ENCODE measurements around the gene LHX2.

Gene LHX2

DNA sequence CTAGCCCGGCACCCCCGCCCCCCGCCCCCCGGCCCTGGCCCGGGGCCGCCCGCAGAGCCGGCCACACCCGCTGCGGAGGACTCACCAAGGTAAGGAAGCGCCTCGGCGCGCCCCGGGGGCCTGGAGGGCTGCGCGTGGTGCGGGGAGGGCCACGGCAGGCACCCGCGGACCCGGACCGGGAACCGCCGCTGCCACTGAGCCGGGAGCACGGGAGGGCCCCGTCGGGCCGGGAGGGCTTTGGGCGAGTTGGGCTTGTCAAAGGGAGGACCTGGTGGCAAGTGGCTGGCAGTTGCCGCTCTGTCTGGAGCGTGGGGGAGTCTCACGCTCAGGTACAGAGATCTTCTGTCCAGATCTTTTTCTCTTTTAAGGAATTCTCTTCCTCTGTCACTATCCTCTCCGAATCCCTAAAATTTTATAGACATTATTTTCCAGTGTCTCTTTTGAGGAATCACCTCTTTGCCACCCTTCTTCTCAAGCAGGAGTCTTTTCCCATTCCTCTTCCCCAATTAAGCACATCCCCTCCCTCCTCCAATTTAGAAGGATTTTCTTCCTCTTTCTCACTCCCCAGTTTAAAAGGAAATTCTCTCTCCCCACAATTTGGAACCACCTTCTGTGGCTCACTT is 11.3 kb upstream of the LHX2 start:
- no peak for DNase-seq

DNA sequence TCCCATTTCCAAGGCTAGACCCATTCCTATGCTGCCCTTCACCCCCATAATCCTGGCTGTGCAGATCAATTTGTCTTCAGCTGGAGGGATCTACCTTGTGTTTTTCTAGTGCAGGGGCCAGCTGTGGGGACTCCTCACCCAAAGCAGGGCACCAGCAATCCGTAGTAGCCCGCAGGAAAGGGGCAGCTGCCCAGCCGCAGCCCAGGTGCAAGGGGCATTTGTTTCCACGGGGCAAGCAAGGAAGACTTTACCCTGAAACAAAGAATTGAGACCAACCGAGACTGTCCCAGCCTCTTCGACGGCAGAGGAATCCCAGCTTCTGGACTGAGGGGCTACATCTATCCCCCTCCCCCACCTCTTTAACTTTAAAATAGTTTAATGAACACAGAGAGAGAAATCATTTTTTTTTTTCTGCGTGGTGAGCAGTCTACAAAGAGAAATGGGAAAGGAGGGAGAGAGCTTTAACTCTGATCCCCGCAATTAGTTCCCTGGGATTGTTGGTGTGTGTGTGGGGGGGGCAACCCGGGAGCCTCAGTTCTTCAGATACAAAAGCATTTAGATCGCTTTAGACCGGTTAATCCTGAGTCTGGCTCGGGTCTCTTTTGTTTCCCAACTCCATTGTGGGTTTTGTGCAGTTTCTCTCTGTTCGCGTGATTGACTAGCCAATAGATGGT is 10.6 kb upstream of the LHX2 start:
- no peak for DNase-seq

- DNase-seq, result no peak
These were observed 10.1 kb upstream of the LHX2 start for GRCh38 chr9:124001458-124001799.

GRCh38 chr9:124001866-124002525 is 9.6 kb upstream of the LHX2 start:
- DNase-seq, result no peak

- DNase-seq, result no peak
These were observed 7.8 kb upstream of the LHX2 start for GRCh38 chr9:124003636-124004349.

GRCh38 chr9:124004593-124004992 is 7.0 kb upstream of the LHX2 start:
- no peak for DNase-seq

DNA sequence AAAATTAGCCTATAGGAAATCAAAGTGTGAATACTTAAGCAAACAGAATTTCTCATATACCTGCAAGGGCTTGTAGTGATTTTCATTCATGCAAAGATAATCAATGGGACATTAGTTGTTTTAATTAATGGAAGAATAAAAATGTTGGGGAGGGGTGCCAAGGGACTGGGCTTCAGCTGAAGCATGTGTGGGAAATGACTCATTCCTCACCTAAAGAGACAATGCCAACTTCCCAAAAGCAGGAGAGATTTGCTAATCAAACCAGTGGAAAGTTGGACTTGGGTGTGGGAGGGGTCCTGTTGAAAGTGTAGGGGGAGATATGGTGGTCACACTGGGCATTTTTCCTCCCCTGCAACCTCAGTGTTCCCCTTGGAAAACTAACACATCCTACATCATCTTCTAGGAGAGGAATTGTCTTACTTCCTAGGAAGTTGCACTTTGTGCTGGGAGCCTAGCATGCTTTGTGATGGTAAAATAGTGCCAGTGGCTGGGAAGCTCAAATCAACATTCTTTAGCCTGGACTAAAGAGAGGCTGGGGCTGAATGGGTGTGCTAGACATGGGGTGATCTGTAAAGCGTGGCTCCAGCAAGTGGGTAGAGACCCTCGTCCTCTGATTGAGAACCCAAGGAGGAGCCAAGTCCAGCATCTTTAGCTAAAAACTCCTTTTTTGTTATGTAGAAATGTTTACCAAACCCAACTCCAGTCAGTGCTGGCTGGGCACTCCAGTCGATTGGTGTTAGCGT is 6.4 kb upstream of the LHX2 start:
- DNase-seq, result no peak

DNA sequence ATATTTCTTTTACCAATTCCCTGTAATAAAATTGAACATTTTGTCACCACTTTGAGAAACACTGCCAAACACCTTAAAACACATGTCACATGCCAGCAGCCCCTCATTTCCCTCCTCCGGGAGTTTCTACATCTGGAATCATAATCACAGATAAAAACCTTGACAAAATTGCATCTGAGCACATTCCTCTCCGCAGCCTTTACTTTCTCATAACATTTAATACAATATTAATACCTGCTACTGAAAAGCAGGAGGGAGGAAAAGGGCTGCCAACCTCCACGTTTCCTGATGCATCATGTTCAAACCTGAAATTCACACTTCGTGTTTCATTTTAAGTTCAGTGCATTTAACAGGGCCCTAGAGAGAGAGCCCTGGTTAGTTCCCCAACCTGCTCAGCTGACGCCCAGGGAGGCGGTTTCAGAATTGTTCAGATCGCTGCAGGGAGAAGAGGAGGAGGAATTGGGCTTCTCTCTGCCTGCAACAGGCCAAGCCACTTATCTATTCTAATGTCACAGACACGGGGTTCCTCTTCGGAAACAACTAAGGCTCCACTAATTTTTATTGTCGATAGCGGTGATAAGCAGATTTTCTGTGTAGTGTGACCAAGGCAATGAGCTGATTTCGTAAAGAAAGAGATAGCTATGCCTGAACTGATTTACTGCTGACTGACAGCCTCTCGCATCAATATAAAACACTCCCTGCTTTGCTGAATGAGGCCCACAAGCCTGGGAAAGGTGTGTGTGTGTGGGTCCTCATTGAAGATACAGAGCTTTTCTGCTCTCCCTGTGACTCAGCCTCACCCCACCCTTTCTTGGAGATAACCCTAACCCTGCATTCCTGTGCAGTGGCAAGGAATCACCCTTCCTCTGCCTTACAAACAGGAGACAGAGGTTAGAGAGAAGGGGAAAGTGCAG is 4.9 kb upstream of the LHX2 start:
- peak in 2 of 14 donors; percentile 3 to 39 for DNase-seq

GRCh38 chr9:124007565-124008302 is 3.8 kb upstream of the LHX2 start:
- DNase-seq, result no peak

DNA sequence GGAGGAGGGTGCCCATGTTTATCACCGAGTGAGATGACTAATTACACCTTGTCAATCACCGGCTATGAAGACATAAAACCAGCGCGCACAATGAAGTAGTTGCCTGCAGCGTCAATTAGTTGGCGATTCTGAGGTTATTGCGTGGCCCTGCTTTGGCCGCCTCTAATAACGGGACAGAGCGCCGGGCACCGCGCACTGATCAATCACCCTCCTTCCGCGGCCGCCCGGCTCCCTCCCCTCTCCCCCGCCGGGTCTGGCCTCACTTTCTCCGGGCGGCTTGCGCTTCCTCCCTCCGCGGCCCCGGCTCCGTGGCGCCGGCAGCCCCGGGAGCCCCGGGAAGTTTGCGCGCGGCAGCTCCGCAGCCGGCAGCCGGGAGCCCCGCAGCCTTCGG is 3.3 kb upstream of the LHX2 start:
- DNase-seq, result no peak

GRCh38 chr9:124008694-124009530 is 2.7 kb upstream of the LHX2 start:
- no peak for DNase-seq

- DNase-seq, result no peak
These were observed 1.9 kb upstream of the LHX2 start for GRCh38 chr9:124009531-124010217.

- no peak for DNase-seq
These were observed 1.3 kb upstream of the LHX2 start for GRCh38 chr9:124010303-124010664.

- DNase-seq, result no peak
These were observed 775 bp upstream of the LHX2 start for GRCh38 chr9:124010665-124011321.

GRCh38 chr9:124012368-124013301 is 1.1 kb downstream of the LHX2 start:
- DNase-seq, result no peak

- no peak for DNase-seq
These were observed 2.0 kb downstream of the LHX2 start for GRCh38 chr9:124013309-124014210.

Data from C1 segment of cervical spinal cord (tissue), 14 donors.